ENCODE results near the gene AFP.
"Not testable (repeated sequence)": the region's sequence is repeated elsewhere in the genome, so short reads cannot be mapped to it uniquely, and the experiment has no call there.

AFP gene

DNA sequence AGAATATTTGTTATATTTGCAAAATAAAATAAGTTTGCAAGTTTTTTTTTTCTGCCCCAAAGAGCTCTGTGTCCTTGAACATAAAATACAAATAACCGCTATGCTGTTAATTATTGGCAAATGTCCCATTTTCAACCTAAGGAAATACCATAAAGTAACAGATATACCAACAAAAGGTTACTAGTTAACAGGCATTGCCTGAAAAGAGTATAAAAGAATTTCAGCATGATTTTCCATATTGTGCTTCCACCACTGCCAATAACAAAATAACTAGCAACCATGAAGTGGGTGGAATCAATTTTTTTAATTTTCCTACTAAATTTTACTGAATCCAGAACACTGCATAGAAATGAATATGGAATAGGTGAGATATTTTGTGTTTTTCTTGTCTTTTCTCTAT, at the start of gene AFP:
AFP (plus strand) TSS at position 238 of the 400 bp plus-strand sequence; CDS start at position 280, 42 bp downstream.
- DNase-seq: no peak

DNA sequence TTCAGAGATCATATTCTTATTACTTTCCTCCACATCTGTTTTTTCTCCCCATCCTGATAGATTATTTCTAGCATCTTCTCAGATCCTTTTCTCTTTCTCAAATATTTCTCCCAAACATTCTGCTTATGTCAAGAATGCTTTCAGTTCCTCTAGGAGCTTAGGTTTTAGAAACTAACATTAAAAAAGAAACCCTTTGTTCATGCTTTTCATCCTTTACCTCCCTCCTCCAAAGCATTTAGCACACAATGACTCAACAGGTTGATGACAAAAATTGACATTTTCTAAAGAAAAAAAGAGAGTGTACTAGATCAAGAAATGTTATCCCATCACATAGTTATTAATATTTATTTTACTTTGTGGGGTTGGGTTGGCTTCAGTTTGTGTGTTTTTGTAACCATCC, 48.5 kb upstream of the AFP start:
- no peak for DNase-seq

DNA sequence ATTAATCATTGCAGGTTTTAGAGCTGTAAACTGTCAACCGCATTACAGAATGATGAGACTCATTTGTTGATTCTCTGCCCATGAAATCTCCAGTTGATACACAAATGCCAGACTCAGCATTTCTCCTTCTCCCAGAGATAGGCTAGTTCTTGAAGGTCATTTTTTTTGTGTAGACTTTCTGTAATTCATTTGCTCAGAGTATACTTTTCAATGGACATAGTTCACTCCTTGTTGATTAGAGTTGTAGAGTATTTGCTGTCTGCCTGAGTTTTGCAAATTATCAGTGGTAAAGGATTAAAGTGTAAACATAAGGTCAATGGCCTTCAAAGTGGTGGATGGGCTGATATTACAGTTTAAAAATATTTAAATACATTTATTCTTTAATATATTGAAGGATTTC, 47.1 kb upstream of the AFP start:
- no peak for DNase-seq

DNA sequence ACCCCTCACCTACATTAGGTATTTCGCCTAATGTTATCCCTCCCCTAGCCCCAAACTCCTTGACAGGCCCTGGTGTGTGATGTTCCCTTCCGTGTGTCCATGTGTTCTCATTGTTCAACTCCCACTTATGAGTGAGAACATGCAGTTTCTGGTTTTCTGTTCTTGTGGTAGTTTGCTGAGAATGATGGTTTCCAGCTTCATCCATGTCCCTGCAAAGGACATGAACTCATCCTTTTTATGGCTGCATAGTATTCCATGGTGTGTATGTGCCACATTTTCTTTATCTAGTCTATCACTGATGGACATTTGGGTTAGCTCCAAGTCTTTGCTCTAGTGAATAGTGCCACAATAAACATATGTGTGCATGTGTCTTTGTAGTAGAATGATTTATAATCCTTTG, 46.4 kb upstream of the AFP start:
- not testable (repeated sequence) for DNase-seq

DNA sequence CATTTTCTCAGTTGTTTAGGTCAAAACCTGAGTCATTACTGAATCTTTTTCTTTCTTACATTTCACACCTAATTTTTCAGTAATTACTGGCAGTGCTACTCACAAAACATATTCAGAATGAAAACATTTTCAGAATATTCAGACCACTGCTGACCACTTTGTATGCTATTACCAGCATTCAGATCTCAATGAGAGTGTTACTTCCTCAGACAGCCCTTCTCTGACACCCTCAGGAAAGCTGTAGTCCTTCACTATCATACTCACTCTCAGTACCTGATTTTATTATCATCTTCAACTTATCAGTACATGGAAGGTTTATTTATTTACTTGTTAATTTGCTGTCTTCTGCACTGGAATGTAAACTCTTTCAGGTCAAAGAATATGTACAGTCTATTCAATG, 44.2 kb upstream of the AFP start:
- no peak for DNase-seq

DNA sequence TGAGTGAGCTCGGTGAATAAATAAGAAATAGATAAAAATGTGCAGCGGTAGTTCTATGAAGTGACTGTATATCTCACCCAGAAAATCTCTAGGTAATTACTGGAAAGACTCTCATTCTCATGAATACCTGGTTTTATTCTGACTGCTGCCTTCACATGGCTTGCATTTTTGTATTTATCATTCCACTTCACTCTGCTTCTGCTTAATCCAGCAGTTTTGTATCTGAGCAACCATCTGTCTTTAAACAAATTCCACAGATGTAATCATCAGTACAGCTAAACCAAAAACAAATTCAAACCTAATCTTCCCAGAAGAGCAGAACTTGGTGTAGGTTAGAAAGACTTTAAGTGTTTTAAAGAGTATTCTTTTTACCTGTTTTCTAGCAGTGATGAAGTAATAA, 43.1 kb upstream of the AFP start:
- DNase-seq: no peak

DNA sequence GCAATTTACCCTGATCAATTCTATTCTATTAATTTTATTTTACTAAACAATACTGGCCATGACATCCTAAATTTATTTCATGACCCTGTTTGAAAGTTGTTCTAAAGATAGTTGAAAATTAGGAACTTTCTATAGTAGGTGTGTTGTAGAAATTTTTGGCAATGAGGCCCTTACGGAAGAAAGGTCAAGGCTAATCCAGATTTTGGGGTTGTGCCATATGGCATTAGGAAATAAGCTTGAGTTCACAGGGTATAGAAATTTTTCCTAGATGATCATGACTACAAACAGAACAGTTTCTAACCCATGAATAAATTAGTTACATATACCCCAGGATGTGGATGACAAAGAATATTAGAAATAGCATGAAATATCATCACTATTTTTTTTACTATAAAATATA, 39.7 kb upstream of the AFP start:
- DNase-seq: no peak

DNA sequence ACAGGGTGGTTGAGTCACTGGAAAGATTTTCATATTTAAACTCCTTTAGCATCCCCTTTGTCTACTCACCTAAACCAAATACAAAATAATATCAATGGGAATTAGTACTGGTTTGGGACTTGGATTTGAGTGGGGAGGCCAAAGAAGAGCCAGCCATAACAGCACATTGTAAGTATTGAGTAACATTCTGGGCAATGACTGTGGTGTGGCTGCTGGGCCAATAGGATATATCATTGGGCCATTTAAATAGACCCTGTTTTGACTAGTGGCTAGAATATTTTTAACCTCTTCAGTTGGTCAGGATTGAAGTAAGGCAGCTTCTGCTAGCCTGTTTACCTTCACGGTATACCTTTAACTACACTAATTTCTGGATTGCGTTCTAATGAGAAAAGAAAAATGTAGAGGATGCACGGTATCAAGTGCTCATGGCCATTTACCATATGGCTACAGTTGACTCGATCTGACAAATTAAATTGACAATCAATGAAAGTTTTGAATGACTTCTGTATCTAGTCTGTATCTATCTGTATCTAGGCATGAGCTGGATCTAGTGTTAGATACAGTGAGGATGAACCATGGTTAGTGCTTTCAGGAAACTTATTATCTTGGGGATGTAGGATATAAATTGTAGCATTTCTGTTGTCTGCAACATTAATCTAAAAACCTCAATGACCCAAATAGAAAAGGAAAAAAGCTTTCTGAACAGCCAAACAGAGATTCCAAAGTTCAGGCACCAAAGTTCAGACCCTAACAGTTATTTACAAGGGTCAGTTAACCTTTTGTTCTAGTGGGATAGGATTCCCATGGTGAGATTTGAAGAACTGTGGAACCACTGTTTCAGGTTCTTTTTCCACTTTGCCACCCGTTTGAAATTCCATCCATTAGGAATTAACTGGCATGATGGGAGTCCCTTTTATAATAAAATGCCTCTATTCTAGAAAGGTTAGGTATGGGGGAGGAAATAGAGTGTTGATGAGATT, 38.7 kb upstream of the AFP start:
- DNase-seq: no peak

DNA sequence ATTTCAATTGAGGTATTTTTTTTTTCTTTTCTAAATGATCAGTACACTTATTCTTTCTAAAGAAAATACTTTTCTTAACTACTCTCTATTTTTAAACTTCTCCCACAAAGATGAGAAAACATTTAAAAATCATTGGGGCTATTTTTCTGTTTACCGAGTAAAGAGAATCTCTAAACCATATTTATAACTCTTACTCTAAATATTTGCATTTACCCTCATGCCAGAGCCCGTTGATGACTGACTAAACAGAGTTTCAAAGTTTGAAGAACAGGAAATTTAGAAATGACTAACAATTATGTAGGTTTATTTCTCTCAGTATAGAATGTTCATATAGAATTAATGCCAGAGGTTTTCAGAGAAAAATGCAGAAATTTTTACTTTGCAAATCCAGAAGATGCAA, 34.6 kb upstream of the AFP start:
- no peak for DNase-seq

DNA sequence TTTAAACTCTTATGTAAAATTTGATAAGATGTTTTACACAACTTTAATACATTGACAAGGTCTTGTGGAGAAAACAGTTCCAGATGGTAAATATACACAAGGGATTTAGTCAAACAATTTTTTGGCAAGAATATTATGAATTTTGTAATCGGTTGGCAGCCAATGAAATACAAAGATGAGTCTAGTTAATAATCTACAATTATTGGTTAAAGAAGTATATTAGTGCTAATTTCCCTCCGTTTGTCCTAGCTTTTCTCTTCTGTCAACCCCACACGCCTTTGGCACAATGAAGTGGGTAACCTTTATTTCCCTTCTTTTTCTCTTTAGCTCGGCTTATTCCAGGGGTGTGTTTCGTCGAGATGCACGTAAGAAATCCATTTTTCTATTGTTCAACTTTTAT, 32.0 kb upstream of the AFP start, which contains the start of gene ALB:
ALB (plus strand) TSS at position 246 of the 400 bp plus-strand sequence; CDS start at position 287, 41 bp downstream.
- DNase-seq: no peak

DNA sequence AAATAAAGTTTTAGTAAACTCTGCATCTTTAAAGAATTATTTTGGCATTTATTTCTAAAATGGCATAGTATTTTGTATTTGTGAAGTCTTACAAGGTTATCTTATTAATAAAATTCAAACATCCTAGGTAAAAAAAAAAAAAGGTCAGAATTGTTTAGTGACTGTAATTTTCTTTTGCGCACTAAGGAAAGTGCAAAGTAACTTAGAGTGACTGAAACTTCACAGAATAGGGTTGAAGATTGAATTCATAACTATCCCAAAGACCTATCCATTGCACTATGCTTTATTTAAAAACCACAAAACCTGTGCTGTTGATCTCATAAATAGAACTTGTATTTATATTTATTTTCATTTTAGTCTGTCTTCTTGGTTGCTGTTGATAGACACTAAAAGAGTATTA, 31.6 kb upstream of the AFP start:
- no peak for DNase-seq

DNA sequence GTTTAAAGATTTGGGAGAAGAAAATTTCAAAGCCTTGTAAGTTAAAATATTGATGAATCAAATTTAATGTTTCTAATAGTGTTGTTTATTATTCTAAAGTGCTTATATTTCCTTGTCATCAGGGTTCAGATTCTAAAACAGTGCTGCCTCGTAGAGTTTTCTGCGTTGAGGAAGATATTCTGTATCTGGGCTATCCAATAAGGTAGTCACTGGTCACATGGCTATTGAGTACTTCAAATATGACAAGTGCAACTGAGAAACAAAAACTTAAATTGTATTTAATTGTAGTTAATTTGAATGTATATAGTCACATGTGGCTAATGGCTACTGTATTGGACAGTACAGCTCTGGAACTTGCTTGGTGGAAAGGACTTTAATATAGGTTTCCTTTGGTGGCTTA, 30.9 kb upstream of the AFP start:
- no peak for DNase-seq

DNA sequence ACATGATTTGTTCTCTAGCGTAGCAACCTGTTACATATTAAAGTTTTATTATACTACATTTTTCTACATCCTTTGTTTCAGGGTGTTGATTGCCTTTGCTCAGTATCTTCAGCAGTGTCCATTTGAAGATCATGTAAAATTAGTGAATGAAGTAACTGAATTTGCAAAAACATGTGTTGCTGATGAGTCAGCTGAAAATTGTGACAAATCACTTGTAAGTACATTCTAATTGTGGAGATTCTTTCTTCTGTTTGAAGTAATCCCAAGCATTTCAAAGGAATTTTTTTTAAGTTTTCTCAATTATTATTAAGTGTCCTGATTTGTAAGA, 29.5 kb upstream of the AFP start:
- no peak for DNase-seq

DNA sequence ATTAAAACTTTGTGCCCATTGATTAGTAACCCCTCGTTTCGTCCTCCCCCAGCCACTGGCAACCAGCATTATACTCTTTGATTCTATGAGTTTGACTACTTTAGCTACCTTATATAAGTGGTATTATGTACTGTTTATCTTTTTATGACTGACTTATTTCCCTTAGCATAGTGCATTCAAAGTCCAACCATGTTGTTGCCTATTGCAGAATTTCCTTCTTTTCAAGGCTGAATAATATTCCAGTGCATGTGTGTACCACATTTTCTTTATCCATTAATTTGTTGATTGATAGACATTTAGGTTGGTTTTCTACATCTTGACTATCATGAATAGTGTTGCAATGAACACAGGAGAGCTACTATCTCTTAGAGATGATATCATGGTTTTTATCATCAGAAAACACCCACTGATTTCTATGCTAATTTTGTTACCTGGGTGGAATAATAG, 28.8 kb upstream of the AFP start:
- no peak for DNase-seq

DNA sequence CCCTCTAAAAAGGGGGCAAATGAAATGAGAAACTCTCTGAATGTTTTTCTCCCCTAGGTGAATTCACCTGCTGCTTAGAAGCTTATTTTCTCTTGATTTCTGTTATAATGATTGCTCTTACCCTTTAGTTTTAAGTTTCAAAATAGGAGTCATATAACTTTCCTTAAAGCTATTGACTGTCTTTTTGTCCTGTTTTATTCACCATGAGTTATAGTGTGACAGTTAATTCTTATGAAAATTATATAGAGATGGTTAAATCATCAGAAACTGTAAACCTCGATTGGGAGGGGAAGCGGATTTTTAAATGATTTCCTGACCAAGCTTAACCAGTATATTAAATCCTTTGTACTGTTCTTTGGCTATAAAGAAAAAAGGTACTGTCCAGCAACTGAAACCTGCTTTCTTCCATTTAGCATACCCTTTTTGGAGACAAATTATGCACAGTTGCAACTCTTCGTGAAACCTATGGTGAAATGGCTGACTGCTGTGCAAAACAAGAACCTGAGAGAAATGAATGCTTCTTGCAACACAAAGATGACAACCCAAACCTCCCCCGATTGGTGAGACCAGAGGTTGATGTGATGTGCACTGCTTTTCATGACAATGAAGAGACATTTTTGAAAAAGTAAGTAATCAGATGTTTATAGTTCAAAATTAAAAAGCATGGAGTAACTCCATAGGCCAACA, 27.7 kb upstream of the AFP start:
- no peak for DNase-seq

DNA sequence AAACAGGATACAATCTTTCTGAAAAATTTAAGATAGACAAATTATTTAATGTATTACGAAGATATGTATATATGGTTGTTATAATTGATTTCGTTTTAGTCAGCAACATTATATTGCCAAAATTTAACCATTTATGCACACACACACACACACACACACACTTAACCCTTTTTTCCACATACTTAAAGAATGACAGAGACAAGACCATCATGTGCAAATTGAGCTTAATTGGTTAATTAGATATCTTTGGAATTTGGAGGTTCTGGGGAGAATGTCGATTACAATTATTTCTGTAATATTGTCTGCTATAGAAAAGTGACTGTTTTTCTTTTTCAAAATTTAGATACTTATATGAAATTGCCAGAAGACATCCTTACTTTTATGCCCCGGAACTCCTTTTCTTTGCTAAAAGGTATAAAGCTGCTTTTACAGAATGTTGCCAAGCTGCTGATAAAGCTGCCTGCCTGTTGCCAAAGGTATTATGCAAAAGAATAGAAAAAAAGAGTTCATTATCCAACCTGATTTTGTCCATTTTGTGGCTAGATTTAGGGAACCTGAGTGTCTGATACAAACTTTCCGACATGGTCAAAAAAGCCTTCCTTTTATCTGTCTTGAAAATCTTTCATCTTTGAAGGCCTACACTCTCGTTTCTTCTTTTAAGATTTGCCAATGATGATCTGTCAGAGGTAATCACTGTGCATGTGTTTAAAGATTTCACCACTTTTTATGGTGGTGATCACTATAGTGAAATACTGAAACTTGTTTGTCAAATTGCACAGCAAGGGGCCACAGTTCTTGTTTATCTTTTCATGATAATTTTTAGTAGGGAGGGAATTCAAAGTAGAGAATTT, 26.8 kb upstream of the AFP start:
- no peak for DNase-seq

DNA sequence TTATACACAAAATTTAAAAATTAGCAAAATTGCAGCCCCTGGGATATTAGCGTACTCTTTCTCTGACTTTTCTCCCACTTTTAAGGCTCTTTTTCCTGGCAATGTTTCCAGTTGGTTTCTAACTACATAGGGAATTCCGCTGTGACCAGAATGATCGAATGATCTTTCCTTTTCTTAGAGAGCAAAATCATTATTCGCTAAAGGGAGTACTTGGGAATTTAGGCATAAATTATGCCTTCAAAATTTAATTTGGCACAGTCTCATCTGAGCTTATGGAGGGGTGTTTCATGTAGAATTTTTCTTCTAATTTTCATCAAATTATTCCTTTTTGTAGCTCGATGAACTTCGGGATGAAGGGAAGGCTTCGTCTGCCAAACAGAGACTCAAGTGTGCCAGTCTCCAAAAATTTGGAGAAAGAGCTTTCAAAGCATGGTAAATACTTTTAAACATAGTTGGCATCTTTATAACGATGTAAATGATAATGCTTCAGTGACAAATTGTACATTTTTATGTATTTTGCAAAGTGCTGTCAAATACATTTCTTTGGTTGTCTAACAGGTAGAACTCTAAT, 26.0 kb upstream of the AFP start:
- DNase-seq: no peak

DNA sequence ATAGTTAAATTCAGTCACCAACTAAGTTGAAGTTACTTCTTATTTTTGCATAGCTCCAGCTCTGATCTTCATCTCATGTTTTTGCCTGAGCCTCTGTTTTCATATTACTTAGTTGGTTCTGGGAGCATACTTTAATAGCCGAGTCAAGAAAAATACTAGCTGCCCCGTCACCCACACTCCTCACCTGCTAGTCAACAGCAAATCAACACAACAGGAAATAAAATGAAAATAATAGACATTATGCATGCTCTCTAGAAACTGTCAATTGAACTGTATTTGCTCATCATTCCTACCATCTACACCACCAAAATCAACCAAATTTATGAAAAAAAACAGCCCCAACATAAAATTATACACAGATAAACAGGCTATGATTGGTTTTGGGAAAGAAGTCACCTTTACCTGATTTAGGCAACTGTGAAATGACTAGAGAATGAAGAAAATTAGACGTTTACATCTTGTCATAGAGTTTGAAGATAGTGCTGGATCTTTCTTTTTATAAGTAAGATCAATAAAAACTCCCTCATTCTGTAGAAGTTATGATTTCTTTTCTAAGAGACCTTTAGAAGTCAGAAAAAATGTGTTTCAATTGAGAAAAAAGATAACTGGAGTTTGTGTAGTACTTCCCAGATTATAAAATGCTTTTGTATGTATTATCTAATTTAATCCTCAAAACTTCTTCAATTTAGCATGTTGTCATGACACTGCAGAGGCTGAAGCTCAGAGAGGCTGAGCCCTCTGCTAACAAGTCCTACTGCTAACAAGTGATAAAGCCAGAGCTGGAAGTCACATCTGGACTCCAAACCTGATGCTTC, 24.9 kb upstream of the AFP start:
- DNase-seq: no peak

DNA sequence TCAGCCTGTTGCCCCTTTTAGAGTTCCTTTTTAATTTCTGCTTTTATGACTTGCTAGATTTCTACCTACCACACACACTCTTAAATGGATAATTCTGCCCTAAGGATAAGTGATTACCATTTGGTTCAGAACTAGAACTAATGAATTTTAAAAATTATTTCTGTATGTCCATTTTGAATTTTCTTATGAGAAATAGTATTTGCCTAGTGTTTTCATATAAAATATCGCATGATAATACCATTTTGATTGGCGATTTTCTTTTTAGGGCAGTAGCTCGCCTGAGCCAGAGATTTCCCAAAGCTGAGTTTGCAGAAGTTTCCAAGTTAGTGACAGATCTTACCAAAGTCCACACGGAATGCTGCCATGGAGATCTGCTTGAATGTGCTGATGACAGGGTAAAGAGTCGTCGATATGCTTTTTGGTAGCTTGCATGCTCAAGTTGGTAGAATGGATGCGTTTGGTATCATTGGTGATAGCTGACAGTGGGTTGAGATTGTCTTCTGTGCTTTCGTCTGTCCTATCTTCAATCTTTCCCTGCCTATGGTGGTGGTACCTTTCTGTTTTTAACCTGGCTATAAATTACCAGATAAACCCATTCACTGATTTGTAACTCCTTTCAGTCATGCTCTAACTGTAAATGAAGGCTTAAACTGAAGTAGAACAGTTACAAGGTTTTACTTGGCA, 24.1 kb upstream of the AFP start:
- DNase-seq: no peak

DNA sequence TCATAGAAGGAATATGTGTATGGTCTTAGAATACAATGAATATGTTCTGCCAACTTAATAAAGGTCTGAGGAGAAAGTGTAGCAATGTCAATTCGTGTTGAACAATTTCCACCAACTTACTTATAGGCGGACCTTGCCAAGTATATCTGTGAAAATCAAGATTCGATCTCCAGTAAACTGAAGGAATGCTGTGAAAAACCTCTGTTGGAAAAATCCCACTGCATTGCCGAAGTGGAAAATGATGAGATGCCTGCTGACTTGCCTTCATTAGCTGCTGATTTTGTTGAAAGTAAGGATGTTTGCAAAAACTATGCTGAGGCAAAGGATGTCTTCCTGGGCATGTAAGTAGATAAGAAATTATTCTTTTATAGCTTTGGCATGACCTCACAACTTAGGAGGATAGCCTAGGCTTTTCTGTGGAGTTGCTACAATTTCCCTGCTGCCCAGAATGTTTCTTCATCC, 22.7 kb upstream of the AFP start:
- DNase-seq: no peak

DNA sequence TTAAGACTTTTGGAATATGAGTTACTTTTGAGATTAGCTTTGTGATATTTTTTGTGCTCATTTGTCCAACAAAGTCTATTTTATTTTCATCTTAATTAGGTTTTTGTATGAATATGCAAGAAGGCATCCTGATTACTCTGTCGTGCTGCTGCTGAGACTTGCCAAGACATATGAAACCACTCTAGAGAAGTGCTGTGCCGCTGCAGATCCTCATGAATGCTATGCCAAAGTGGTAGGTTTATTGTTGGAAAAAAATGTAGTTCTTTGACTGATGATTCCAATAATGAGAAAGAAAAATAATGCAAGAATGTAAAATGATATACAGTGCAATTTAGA, 21.1 kb upstream of the AFP start:
- no peak for DNase-seq

Measured in suppressor macrophage treated with lipopolysaccharide for 4 hours (primary cell).